Measurements from ENCODE around the gene FOXN1. TPM values are rescaled to one million over a fixed set of nuclear protein-coding genes. Genes with fewer than 3 reads are reported as not detected.

FOXN1 gene
- total RNA-seq, 1 donor from 2014 or later: not detected

- DNase-seq (ENCODE audit: low spot score): no peak
- no peak for ATAC-seq
These were observed 39.0 kb downstream of the FOXN1 start for GRCh38 chr17:28545141-28545503.

GRCh38 chr17:28545787-28546415, 39.8 kb downstream of the FOXN1 start:
- DNase-seq (ENCODE audit: low spot score) (no peak), ATAC-seq (no peak)

GRCh38 chr17:28547096-28547622, 41.0 kb downstream of the FOXN1 start:
- ATAC-seq (no peak), DNase-seq (ENCODE audit: low spot score) (no peak)

GRCh38 chr17:28547623-28548416, 41.7 kb downstream of the FOXN1 start:
- peak; percentile 75 for ATAC-seq
- DNase-seq (ENCODE audit: low spot score): peak; percentile 81

- ATAC-seq (no peak), DNase-seq (ENCODE audit: low spot score) (no peak)
These were observed 42.4 kb downstream of the FOXN1 start for GRCh38 chr17:28548417-28549130.

- DNase-seq (ENCODE audit: low spot score) (no peak), ATAC-seq (no peak)
These were observed 43.3 kb downstream of the FOXN1 start for GRCh38 chr17:28549236-28550132.

GRCh38 chr17:28550858-28551257, 44.7 kb downstream of the FOXN1 start:
- DNase-seq (ENCODE audit: low spot score): no peak

DNA sequence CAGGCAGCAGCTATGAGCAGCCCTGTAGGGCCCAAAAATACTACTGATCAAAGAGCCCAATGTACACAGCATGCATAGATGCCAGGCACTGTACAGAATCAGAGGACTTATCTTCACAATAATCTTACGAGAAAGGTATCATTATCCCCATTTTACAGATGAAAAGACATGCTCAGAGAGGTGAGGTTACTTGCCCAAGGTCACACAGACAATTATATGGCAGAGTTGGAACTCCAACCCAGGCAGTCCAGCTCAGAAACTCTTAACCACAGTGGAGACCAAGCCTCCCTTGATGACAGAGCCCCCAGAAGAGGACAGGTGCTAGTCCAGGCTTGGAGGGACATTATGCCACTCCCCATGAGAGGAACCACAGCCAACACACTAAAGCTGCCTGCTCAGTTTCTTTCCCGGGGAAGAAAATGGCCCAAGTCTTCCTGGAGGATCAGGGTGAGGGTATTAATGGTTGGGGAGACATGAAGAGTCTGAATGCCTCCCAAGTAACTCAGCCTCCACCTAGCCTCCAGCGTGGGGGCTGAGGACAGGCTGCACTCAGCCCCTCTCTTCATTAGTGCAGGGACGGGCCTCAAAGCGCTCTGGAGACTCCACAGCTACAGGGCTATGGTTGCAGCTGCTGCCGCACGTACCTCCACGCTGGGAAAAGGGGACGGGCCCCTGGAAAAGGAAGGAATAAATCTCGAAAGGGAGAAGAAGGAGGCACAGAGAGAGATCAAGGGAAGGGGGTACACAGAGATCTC, 45.5 kb downstream of the FOXN1 start:
- DNase-seq (ENCODE audit: low spot score) (no peak), ATAC-seq (peak; percentile 2)

More at GRCh38 chr17:28550858-28551257, 44.7 kb downstream of the FOXN1 start:
- ATAC-seq: no peak

- DNase-seq (ENCODE audit: low spot score) (peak; percentile 84), ATAC-seq (peak; percentile 88)
These were observed 46.2 kb downstream of the FOXN1 start, which contains the start of gene UNC119 for GRCh38 chr17:28552176-28552999. Gene UNC119 (minus strand): TSS chr17:28552624. CDS start chr17:28552557, 67 bp downstream.

GRCh38 chr17:28553000-28553505, 46.9 kb downstream of the FOXN1 start:
- ATAC-seq: peak; percentile 36
- no peak for DNase-seq (ENCODE audit: low spot score)

GRCh38 chr17:28554565-28554964, 48.4 kb downstream of the FOXN1 start:
- ATAC-seq (no peak), DNase-seq (ENCODE audit: low spot score) (no peak)

- no peak for ATAC-seq
These were observed 48.9 kb downstream of the FOXN1 start for GRCh38 chr17:28555022-28555421.

GRCh38 chr17:28563475-28563874, 57.3 kb downstream of the FOXN1 start:
- DNase-seq (ENCODE audit: low spot score): no peak
- peak; percentile 24 for ATAC-seq

More at GRCh38 chr17:28555022-28555421, 48.9 kb downstream of the FOXN1 start:
- no peak for DNase-seq (ENCODE audit: low spot score)

DNA sequence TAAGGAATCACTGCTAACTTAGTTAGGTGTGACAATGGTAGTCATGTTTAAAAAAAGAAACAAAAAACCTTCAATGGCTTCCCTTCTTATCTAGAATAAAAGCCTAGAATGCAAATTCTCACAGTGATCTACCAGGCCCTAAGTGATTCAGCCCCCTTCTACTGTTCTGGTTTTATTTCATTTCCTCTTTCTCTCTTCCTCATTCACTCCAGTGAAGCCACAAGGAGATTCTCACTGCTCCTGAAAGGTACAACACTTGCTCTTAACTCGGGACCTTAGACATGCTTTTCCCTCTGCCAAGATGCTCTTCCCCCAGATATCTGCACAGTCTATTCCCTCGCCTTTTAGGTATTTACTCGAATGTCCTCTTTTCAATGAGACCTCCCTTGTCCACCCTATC, 61.5 kb downstream of the FOXN1 start:
- ATAC-seq (no peak), DNase-seq (ENCODE audit: low spot score) (no peak)

DNA sequence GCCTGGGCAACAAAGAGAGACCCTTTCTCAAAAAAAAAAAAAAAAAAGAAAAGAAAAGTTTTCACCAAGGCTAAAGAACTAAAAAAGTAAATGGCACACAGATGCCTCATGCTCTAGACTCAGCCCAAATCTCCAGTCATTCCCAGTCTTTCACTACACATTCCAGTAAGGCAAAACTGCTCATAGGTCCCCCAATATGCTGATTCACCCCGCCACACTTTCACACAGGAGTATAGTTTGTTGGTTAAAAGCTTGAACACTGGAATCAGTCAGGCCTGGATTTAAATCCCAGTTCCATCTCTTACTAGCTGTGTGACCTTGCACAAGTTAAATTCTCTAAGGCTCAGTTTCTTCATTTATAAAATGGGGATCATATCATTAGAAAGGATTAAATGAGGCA, 63.3 kb downstream of the FOXN1 start:
- ATAC-seq (no peak), DNase-seq (ENCODE audit: low spot score) (no peak)

GRCh38 chr17:28570716-28571360, 64.7 kb downstream of the FOXN1 start:
- no peak for DNase-seq (ENCODE audit: low spot score)
- ATAC-seq: peak; percentile 67

GRCh38 chr17:28571361-28572122, 65.4 kb downstream of the FOXN1 start, which contains the start of gene PIGS:
Gene PIGS (minus strand): TSS chr17:28571524. CDS start chr17:28571496, 28 bp downstream.
- DNase-seq (ENCODE audit: low spot score) (peak; percentile 96), ATAC-seq (peak; percentile 96)

Measured in left lobe of liver (tissue), 2 donors.